Measurements from ENCODE around the gene SPEF2. TPM values are rescaled to one million over a fixed set of nuclear protein-coding genes. Genes with fewer than 3 reads are reported as not detected.

The SPEF2 gene
- polyA plus RNA-seq, 2 of the 4 experiments (the other 2 are of a cell fraction): 2.2 to 8.7 TPM

DNA sequence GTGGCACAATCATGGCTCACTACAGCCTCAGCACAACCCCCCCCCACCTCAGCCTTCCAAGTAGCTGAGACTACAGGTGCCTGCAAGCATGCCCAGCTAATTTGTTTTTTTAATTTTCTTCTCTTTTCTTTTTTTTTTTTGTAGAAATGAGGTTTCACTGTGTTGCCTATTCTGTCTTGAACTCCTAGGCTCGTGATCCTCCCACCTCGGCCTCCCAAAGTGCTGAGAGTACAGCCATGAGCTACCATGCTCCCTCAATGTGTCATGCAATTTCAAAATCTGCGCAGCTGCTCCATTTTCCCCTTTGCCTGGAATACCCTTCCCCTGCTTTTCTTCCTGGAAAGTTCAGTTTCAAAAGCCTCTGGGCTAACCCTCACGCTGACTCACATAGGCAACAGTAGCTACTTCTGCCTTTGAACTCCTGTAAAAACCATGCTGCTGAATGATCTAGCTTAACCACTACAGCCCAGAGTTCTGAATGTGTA is 168.0 kb downstream of the SPEF2 start:
- ChIA-PET POLR2A (no interaction called here), CTCF (interaction anchor here (1.0 to 1.5 kb wide), 2 partner anchors 8 to 34 kb away, joined by 3 to 6 read pairs; no protein-coding TSS in a partner anchor)
- ATAC-seq (no peak), DNase-seq (ENCODE audit: low read depth in 1 of 2, low spot score in 1 of 2) (no peak), FAIRE-seq (no peak)
- Histone ChIP-seq H3K4me2 (no peak overlapping the region), H3K9me3 (no peaks in the 10 kb centered on the region), H3K4me1 (no peaks in the 10 kb centered on the region), H3K4me3 (no peak overlapping the region), H3K27ac (no peak overlapping the region)
- TF ChIP-seq RNF2 (IDR thresholded peaks at IDR 0.05; ENCODE audit: borderline replicate concordance, low read depth) (no peak), ZC3H11A (IDR thresholded peaks at IDR 0.05) (no peak), SREBF2 (IDR thresholded peaks at IDR 0.05) (no peak), FOSL2 (IDR thresholded peaks at IDR 0.05) (no peak), FOSL2 (CRISPR knock-in tag; IDR thresholded peaks at IDR 0.05) (no peak), CBX2 (IDR thresholded peaks at IDR 0.05; ENCODE audit: borderline replicate concordance, low read depth) (no peak), MYC (IDR thresholded peaks at IDR 0.05; ENCODE audit: borderline replicate concordance, low read length) (no peak), GATA3 (IDR thresholded peaks at IDR 0.05; ENCODE audit: borderline replicate concordance) (no peak), ZSCAN20 (CRISPR knock-in tag; IDR thresholded peaks at IDR 0.05) (no peak), TFCP2L1 (CRISPR knock-in tag; IDR thresholded peaks at IDR 0.05) (no peak), EP300 (IDR thresholded peaks at IDR 0.05) (no peak), HOXB13 (CRISPR knock-in tag; IDR thresholded peaks at IDR 0.05; ENCODE audit: low read depth) (no peak), EHMT2 (IDR thresholded peaks at IDR 0.05; ENCODE audit: low read depth) (no peak), MAZ (IDR thresholded peaks at IDR 0.05; ENCODE audit: borderline replicate concordance, low read depth, low read length) (no peak), CHD2 (IDR thresholded peaks at IDR 0.05; ENCODE audit: low read length, partially characterized antibody) (no peak), HOXA7 (CRISPR knock-in tag; IDR thresholded peaks at IDR 0.05) (no peak)
- TF ChIP-seq, protein P1, sequence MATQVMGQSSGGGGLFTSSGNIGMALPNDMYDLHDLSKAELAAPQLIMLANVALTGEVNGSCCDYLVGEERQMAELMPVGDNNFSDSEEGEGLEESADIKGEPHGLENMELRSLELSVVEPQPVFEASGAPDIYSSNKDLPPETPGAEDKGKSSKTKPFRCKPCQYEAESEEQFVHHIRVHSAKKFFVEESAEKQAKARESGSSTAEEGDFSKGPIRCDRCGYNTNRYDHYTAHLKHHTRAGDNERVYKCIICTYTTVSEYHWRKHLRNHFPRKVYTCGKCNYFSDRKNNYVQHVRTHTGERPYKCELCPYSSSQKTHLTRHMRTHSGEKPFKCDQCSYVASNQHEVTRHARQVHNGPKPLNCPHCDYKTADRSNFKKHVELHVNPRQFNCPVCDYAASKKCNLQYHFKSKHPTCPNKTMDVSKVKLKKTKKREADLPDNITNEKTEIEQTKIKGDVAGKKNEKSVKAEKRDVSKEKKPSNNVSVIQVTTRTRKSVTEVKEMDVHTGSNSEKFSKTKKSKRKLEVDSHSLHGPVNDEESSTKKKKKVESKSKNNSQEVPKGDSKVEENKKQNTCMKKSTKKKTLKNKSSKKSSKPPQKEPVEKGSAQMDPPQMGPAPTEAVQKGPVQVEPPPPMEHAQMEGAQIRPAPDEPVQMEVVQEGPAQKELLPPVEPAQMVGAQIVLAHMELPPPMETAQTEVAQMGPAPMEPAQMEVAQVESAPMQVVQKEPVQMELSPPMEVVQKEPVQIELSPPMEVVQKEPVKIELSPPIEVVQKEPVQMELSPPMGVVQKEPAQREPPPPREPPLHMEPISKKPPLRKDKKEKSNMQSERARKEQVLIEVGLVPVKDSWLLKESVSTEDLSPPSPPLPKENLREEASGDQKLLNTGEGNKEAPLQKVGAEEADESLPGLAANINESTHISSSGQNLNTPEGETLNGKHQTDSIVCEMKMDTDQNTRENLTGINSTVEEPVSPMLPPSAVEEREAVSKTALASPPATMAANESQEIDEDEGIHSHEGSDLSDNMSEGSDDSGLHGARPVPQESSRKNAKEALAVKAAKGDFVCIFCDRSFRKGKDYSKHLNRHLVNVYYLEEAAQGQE (IDR thresholded peaks at IDR 0.05): no peak
- TF ChIP-seq, protein P2, sequence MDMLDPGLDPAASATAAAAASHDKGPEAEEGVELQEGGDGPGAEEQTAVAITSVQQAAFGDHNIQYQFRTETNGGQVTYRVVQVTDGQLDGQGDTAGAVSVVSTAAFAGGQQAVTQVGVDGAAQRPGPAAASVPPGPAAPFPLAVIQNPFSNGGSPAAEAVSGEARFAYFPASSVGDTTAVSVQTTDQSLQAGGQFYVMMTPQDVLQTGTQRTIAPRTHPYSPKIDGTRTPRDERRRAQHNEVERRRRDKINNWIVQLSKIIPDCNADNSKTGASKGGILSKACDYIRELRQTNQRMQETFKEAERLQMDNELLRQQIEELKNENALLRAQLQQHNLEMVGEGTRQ (IDR thresholded peaks at IDR 0.05): no peak
- TF ChIP-seq, protein P3, sequence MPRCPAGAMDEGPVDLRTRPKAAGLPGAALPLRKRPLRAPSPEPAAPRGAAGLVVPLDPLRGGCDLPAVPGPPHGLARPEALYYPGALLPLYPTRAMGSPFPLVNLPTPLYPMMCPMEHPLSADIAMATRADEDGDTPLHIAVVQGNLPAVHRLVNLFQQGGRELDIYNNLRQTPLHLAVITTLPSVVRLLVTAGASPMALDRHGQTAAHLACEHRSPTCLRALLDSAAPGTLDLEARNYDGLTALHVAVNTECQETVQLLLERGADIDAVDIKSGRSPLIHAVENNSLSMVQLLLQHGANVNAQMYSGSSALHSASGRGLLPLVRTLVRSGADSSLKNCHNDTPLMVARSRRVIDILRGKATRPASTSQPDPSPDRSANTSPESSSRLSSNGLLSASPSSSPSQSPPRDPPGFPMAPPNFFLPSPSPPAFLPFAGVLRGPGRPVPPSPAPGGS (IDR thresholded peaks at IDR 0.05): no peak
- TF ChIP-seq, protein P4, sequence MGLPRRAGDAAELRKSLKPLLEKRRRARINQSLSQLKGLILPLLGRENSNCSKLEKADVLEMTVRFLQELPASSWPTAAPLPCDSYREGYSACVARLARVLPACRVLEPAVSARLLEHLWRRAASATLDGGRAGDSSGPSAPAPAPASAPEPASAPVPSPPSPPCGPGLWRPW (IDR thresholded peaks at IDR 0.05): no peak
- TF ChIP-seq, protein P5, sequence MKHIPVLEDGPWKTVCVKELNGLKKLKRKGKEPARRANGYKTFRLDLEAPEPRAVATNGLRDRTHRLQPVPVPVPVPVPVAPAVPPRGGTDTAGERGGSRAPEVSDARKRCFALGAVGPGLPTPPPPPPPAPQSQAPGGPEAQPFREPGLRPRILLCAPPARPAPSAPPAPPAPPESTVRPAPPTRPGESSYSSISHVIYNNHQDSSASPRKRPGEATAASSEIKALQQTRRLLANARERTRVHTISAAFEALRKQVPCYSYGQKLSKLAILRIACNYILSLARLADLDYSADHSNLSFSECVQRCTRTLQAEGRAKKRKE (CRISPR knock-in tag; IDR thresholded peaks at IDR 0.05; ENCODE audit: low read depth): no peak
- WGBS (ENCODE audit: missing lambda C conversion rate): 25% methylated on average over 4 of the region's 4 CpGs

DNA sequence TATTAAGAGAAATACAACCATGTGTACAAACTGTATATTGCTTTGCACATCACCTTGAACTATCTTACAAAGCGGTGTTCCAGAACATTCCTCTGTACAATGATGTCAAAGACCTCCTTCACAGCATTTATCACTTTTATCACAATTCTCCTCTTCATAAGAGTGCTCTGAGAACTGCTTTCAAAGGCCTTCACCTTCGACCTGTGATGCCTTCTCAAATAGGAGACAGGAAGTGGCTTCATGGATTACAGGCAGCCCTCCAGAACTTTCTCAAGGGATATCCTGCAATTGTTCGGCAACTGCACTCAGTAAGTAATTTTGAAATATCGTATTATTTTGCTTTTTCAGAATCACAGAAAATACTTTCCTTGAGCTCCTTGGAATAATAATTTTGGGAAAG is 171.1 kb downstream of the SPEF2 start:
- DNase-seq (ENCODE audit: low read depth in 1 of 2, low spot score in 1 of 2): no peak
- no peaks in the 10 kb centered on the region for H3K4me1 ChIP-seq
- ChIA-PET POLR2A (no interaction called here), CTCF (interaction anchor here (1.0 kb wide), 1 partner anchor 137 kb away, joined by 3 read pairs; no protein-coding TSS in a partner anchor)
- no peak overlapping the region for H3K4me3 ChIP-seq
- H3K9me3 ChIP-seq: no peaks in the 10 kb centered on the region
- WGBS (ENCODE audit: missing lambda C conversion rate): 38% methylated on average over 4 of the region's 4 CpGs
- H3K27ac ChIP-seq: no peak overlapping the region
- no peak for ATAC-seq
- FAIRE-seq: no peak
- no peak overlapping the region for H3K4me2 ChIP-seq
- TF ChIP-seq, protein P2 (IDR thresholded peaks at IDR 0.05): no peak
- TF ChIP-seq ZSCAN20 (CRISPR knock-in tag; IDR thresholded peaks at IDR 0.05) (no peak), EP300 (IDR thresholded peaks at IDR 0.05) (no peak), POLR2AphosphoS2 (conservative IDR thresholded peaks at IDR 0.05; ENCODE audit: low read length) (no peak), EHF (CRISPR knock-in tag; IDR thresholded peaks at IDR 0.05) (no peak), SREBF2 (IDR thresholded peaks at IDR 0.05) (no peak), HOXA7 (CRISPR knock-in tag; IDR thresholded peaks at IDR 0.05) (no peak), NFE2L2 (conservative IDR thresholded peaks at IDR 0.05; ENCODE audit: low read length) (no peak), RCOR1 (IDR thresholded peaks at IDR 0.05; ENCODE audit: low read depth, low read length) (no peak), KDM1A (IDR thresholded peaks at IDR 0.05; ENCODE audit: low read depth) (no peak), HOXB13 (CRISPR knock-in tag; IDR thresholded peaks at IDR 0.05; ENCODE audit: low read depth) (no peak), KDM5A (IDR thresholded peaks at IDR 0.05) (no peak)
- TF ChIP-seq, protein P6, sequence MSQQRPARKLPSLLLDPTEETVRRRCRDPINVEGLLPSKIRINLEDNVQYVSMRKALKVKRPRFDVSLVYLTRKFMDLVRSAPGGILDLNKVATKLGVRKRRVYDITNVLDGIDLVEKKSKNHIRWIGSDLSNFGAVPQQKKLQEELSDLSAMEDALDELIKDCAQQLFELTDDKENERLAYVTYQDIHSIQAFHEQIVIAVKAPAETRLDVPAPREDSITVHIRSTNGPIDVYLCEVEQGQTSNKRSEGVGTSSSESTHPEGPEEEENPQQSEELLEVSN (IDR thresholded peaks at IDR 0.05; ENCODE audit: borderline replicate concordance, low read depth): no peak
- TF ChIP-seq, protein P7, sequence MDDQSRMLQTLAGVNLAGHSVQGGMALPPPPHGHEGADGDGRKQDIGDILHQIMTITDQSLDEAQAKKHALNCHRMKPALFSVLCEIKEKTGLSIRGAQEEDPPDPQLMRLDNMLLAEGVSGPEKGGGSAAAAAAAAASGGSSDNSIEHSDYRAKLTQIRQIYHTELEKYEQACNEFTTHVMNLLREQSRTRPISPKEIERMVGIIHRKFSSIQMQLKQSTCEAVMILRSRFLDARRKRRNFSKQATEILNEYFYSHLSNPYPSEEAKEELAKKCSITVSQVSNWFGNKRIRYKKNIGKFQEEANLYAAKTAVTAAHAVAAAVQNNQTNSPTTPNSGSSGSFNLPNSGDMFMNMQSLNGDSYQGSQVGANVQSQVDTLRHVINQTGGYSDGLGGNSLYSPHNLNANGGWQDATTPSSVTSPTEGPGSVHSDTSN (IDR thresholded peaks at IDR 0.05): no peak

Data from A549 (cell line).